ENCODE results near the gene TRAM2. TPM values are rescaled to one million over a fixed set of nuclear protein-coding genes. Genes with fewer than 3 reads are reported as not detected.

Gene TRAM2
- total and polyA plus RNA-seq, 2 of the 8 experiments (the other 6 are each of a cell fraction or from before 2014, with no cell fraction given) = 9.0 to 21.4 TPM

GRCh38 chr6:52540286-52540902, 36.5 kb downstream of the TRAM2 start:
- no peak overlapping the region for H4K8ac ChIP-seq (ENCODE audit: extremely low read depth, insufficient read depth, low read length)
- no peak overlapping the region for H3K4me3 ChIP-seq (ENCODE audit: extremely low read depth in 1 of 4, insufficient read depth in 2 of 4, low read depth in 3 of 4, low read length in 4 of 4)
- no peak overlapping the region for H2BK120ac ChIP-seq (replicated peaks; ENCODE audit: low read depth, low read length)
- no peak overlapping the region for H2AFZ ChIP-seq (ENCODE audit: low read length)
- no peak overlapping the region for H3K14ac ChIP-seq (ENCODE audit: insufficient read length)
- H3K36me3 ChIP-seq (ENCODE audit: control insufficient read depth in 2 of 4, insufficient read depth in 4 of 4, low read length in 3 of 4) = no peaks in the 10 kb centered on the region
- no peak for TF ChIP-seq SP1 (IDR thresholded peaks at IDR 0.05; ENCODE audit: low read depth, low read length)
- no peak for TF ChIP-seq HDAC2 (IDR thresholded peaks at IDR 0.05; ENCODE audit: borderline replicate concordance in 1 of 2, low read depth in 2 of 2, low read length in 2 of 2)
- TF ChIP-seq RBBP5 (IDR thresholded peaks at IDR 0.05; ENCODE audit: borderline replicate concordance, low read depth, low read length) = no peak
- no peak for TF ChIP-seq SP4 (IDR thresholded peaks at IDR 0.05; ENCODE audit: low read length)
- no peak for TF ChIP-seq JUND (IDR thresholded peaks at IDR 0.05; ENCODE audit: low read length)
- no peak for TF ChIP-seq TCF12 (IDR thresholded peaks at IDR 0.05; ENCODE audit: low read depth, low read length)
- TF ChIP-seq, protein P1, sequence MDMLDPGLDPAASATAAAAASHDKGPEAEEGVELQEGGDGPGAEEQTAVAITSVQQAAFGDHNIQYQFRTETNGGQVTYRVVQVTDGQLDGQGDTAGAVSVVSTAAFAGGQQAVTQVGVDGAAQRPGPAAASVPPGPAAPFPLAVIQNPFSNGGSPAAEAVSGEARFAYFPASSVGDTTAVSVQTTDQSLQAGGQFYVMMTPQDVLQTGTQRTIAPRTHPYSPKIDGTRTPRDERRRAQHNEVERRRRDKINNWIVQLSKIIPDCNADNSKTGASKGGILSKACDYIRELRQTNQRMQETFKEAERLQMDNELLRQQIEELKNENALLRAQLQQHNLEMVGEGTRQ (IDR thresholded peaks at IDR 0.05; ENCODE audit: low read length) = no peak
- TF ChIP-seq SIN3A (conservative IDR thresholded peaks at IDR 0.05 in 1 of 2, IDR thresholded peaks at IDR 0.05 in 1 of 2; ENCODE audit: low read depth in 1 of 2, low read length in 2 of 2) = no peak
- no peak for TF ChIP-seq POLR2AphosphoS5 (IDR thresholded peaks at IDR 0.05; ENCODE audit: low read depth, low read length)
- H2BK20ac ChIP-seq (ENCODE audit: low read length) = no peak overlapping the region
- peaks cover 0 to 16% of the 10 kb centered on the region in 2 experiments for H3K79me2 ChIP-seq (ENCODE audit: control insufficient read depth in 1 of 2, insufficient read depth in 2 of 2, low read length in 2 of 2)
- H3K23me2 ChIP-seq (ENCODE audit: low read depth, low read length) = no peaks in the 10 kb centered on the region
- CTCF ChIA-PET (ENCODE audit: partially characterized antibody) = interaction anchor here (0.9 to 7.7 kb wide), 9 partner anchors 10 to 132 kb away, joined by 3 to 49 read pairs (median 5); no protein-coding TSS in a partner anchor
- no peak overlapping the region for H3K4me2 ChIP-seq (ENCODE audit: insufficient read depth in 1 of 2, low read depth in 2 of 2, low read length in 2 of 2)
- no peak overlapping the region for H3K18ac ChIP-seq (ENCODE audit: extremely low read depth, low read length)
- H2BK5ac ChIP-seq (ENCODE audit: low read depth, low read length) = no peak overlapping the region
- H3K27ac ChIP-seq (ENCODE audit: low read depth, low read length) = no peak overlapping the region
- 92% methylated on average over 3 of the region's 3 CpGs; no CpG with 5 or more reads in 1 of the 2 experiments for WGBS, 2 experiments (ENCODE audit: extremely low coverage in 1 of 2, insufficient coverage in 1 of 2, insufficient read length in 1 of 2, insufficient replicate concordance in 2 of 2, low coverage in 1 of 2, low lambda C conversion rate in 2 of 2, missing lambda C conversion rate in 1 of 2)
- no peak overlapping the region for H2BK12ac ChIP-seq (ENCODE audit: low read depth, low read length)
- FAIRE-seq (no peak), DNase-seq (ENCODE audit: low read depth in 1 of 2, low spot score in 2 of 2) (no peak)
- no peak overlapping the region for H4K5ac ChIP-seq (ENCODE audit: insufficient read length, low read depth, low read length)
- no peak overlapping the region for H3K23ac ChIP-seq (ENCODE audit: insufficient read length)
- H3K4me1 ChIP-seq (replicated peaks in 1 of 4; ENCODE audit: control insufficient read depth in 3 of 4, insufficient read depth in 4 of 4, low read length in 3 of 4) = peaks cover 5 to 17% (median 8%) of the 10 kb centered on the region in 4 experiments
- POLR2A ChIA-PET (ENCODE audit: partially characterized antibody) = interaction anchor here (0.8 to 1.8 kb wide), 2 partner anchors 9 to 36 kb away, joined by 3 to 4 read pairs; partner anchors contain the start of gene TRAM2
- no peaks in the 10 kb centered on the region for H3K27me3 ChIP-seq (replicated peaks in 1 of 4; ENCODE audit: control insufficient read depth in 3 of 4, extremely low read depth in 1 of 4, insufficient read depth in 3 of 4, low read length in 3 of 4)
- H3K56ac ChIP-seq (replicated peaks; ENCODE audit: insufficient read length, low read depth, low read length) = no peak overlapping the region
- no peak overlapping the region for H2AK5ac ChIP-seq (ENCODE audit: low read depth, low read length)
- no peaks in the 10 kb centered on the region for H4K20me1 ChIP-seq (replicated peaks in 1 of 2; ENCODE audit: control insufficient read depth in 1 of 2, insufficient read depth in 2 of 2, low read length in 2 of 2)
- no peak overlapping the region for H3K9ac ChIP-seq (replicated peaks in 1 of 4; ENCODE audit: extremely low read depth in 1 of 4, low read depth in 3 of 4, low read length in 3 of 4)
- peaks cover 4% of the 10 kb centered on the region; the same call in 1 of the 2 replicates for H3K79me1 ChIP-seq (ENCODE audit: low read depth, low read length)
- H2BK15ac ChIP-seq (ENCODE audit: low read length) = no peak overlapping the region
- H3K4ac ChIP-seq (replicated peaks; ENCODE audit: insufficient read length, low read depth, low read length) = no peak overlapping the region
- no peaks in the 10 kb centered on the region for H3K9me3 ChIP-seq (ENCODE audit: insufficient read depth in 2 of 2, low read depth in 1 of 2, low read length in 1 of 2)
- H4K91ac ChIP-seq (replicated peaks; ENCODE audit: insufficient read length, low read length) = no peak overlapping the region
